ENCODE results near the gene SEMA3F.

- TF ChIP-seq, protein P1, sequence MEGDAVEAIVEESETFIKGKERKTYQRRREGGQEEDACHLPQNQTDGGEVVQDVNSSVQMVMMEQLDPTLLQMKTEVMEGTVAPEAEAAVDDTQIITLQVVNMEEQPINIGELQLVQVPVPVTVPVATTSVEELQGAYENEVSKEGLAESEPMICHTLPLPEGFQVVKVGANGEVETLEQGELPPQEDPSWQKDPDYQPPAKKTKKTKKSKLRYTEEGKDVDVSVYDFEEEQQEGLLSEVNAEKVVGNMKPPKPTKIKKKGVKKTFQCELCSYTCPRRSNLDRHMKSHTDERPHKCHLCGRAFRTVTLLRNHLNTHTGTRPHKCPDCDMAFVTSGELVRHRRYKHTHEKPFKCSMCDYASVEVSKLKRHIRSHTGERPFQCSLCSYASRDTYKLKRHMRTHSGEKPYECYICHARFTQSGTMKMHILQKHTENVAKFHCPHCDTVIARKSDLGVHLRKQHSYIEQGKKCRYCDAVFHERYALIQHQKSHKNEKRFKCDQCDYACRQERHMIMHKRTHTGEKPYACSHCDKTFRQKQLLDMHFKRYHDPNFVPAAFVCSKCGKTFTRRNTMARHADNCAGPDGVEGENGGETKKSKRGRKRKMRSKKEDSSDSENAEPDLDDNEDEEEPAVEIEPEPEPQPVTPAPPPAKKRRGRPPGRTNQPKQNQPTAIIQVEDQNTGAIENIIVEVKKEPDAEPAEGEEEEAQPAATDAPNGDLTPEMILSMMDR (IDR thresholded peaks at IDR 0.05; ENCODE audit: low read depth, low read length), result no peak
- no peak for TF ChIP-seq EZH2phosphoT487 (IDR thresholded peaks at IDR 0.05; ENCODE audit: low read depth)
These were observed 14.2 kb downstream of the SEMA3F start for GRCh38 chr3:50169232-50169832.
